Measurements from ENCODE around the gene CCDC6.

CCDC6 gene

DNA sequence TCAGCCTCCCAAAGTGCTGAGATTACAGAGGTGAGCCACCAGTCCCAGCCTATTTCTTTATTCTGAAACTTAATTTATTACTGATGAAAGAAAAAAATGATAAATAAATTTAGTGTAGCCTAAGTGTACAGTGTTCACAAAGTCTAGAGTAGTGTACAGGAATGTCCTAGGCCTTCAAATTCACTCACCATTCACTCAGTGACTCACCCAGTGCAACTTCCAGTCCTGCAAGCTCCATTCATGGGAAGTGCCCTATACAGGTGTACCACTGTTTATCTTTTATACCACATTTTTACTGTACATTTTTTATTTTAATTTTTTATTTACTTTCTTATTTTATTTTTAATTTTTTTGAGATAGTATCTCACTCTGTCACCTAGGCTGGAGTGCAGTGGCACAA, 165.3 kb downstream of the CCDC6 start:
- TF ChIP-seq, protein P1, sequence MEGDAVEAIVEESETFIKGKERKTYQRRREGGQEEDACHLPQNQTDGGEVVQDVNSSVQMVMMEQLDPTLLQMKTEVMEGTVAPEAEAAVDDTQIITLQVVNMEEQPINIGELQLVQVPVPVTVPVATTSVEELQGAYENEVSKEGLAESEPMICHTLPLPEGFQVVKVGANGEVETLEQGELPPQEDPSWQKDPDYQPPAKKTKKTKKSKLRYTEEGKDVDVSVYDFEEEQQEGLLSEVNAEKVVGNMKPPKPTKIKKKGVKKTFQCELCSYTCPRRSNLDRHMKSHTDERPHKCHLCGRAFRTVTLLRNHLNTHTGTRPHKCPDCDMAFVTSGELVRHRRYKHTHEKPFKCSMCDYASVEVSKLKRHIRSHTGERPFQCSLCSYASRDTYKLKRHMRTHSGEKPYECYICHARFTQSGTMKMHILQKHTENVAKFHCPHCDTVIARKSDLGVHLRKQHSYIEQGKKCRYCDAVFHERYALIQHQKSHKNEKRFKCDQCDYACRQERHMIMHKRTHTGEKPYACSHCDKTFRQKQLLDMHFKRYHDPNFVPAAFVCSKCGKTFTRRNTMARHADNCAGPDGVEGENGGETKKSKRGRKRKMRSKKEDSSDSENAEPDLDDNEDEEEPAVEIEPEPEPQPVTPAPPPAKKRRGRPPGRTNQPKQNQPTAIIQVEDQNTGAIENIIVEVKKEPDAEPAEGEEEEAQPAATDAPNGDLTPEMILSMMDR (conservative IDR thresholded peaks at IDR 0.05; ENCODE audit: low read depth, low read length), result no peak
- H3K27ac ChIP-seq, result no peak overlapping the region
- no peak overlapping the region for H3K9ac ChIP-seq
- no peaks in the 10 kb centered on the region for H3K36me3 ChIP-seq (ENCODE audit: insufficient read depth)
- H3K27me3 ChIP-seq (ENCODE audit: insufficient read depth, low read depth), result no peaks in the 10 kb centered on the region
- no peak overlapping the region for H2AFZ ChIP-seq (ENCODE audit: low read depth)
- H3K4me3 ChIP-seq (IDR thresholded peaks at IDR 0.05; ENCODE audit: insufficient read depth, low read depth, low read length), result no peak overlapping the region
- H4K20me1 ChIP-seq (ENCODE audit: insufficient read depth), result no peaks in the 10 kb centered on the region
- no peak overlapping the region for H3K4me2 ChIP-seq
- no peaks in the 10 kb centered on the region for H3K79me2 ChIP-seq (ENCODE audit: insufficient read depth, low read depth)
- no peaks in the 10 kb centered on the region for H3K4me1 ChIP-seq (ENCODE audit: low read depth, poor library complexity, severe bottlenecking)

Data from KMS-11 (cell line).